Psoas muscle (tissue), 8 donors: ENCODE data around the gene LMBR1. TPM values are rescaled to one million over a fixed set of nuclear protein-coding genes. Genes with fewer than 3 reads are reported as not detected.

Experiments used
- ATAC-seq, 4 donors: fragments of 200-7000 bp; cut with Tn5 transposase; one replicate each; pipeline ENCODE4 v1.9.1; 2020; ENCODE audit warnings: moderate library complexity in 3 of 4, mild to moderate bottlenecking in 2 of 4
- DNase-seq, 2 donors: peaks; one replicate each; pipeline ENCODE4 v3.0.0-alpha.2; 2020
- H3K27ac ChIP-seq: fragments of 200-600 bp; one replicate; pipeline ENCODE4 v1.8.0; 2022
- H3K27me3 ChIP-seq, 3 donors: fragments of 200-600 bp in 1 of 3; one replicate each; pipeline versions ENCODE4 v1.6.1 to v1.8.0; 2013 to 2022; ENCODE audit warnings: low read length in 2 of 3, mild to moderate bottlenecking in 2 of 3, moderate library complexity in 1 of 3; ENCODE audit not compliant: insufficient read depth in 3 of 3
- H3K36me3 ChIP-seq, 2 donors: fragments of 200-600 bp in 1 of 2; one replicate each; pipeline versions ENCODE4 v1.6.1 to v1.8.0; 2013 to 2022; ENCODE audit warnings: low read depth in 1 of 2, mild to moderate bottlenecking in 1 of 2, moderate library complexity in 1 of 2; ENCODE audit not compliant: insufficient read depth in 1 of 2
- H3K4me1 ChIP-seq: fragments of 200-600 bp; one replicate; pipeline ENCODE4 v1.8.0; 2022
- H3K4me3 ChIP-seq: fragments of 200-600 bp; one replicate; pipeline ENCODE4 v1.8.0; 2022; ENCODE audit warnings: mild to moderate bottlenecking
- H3K9me3 ChIP-seq: fragments of 200-600 bp; one replicate; pipeline ENCODE4 v1.8.0; 2022
- WGBS, 3 donors: extraction: QIAGEN DNeasy Blood & Tissue Kit; methylation state at CpG; one replicate each; pipeline versions ENCODE4 v1.1.6 to v1.1.7; 2013; 5-methylcytosine and 5-hydroxymethylcytosine counted together
- intact Hi-C, 2 donors: fragments of 100-400 bp; cut with DNase I; formaldehyde crosslinking; loops; one replicate each; pipeline versions ENCODE4 v1.11.0 to v1.14.2; 2022
- polyA plus RNA-seq, 3 donors: library from polyadenylated mRNA; stranded (reverse); fragments of 200-250 nt; gene quantifications; one replicate each; pipeline ENCODE4 v1.2.3, GENCODE V29; 2013
- total RNA-seq, 4 donors: library from RNA; stranded (reverse); fragmentation: NEBNext Ultra II Directional in 2 of 4; extraction: Animal tissue kit (Norgen Biotek cat#: 25700) in 2 of 4; gene quantifications; one replicate each; pipeline versions ENCODE4 v1.2.1 to v1.2.4, GENCODE V29; 2021 to 2023
- TF ChIP-seq, protein P1 (sequence below): fragments of 200-600 bp; IDR thresholded peaks from one replicate; pipeline ENCODE4 v1.8.0; 2022; ENCODE audit warnings: antibody characterized with exemption
- donor health status: healthy with polysubstance abuse.
- donor health status: DM: no; HTN: no; CAD: no; lungs with moderate emphysema.
- donor health status: Bipolar disorder and iron deficiency.
- donor health status: healthy.
- donor health status: DM: yes; HTN: yes; CAD: no.
- donor health status: DM: no; HTN: no; CAD: no.
- donor health status: DM: no; HTN: no; CAD: no.
- donor health status: DM: yes; HTN: yes; CAD: no.

LMBR1 gene
- total and polyA plus RNA-seq, 7 donors = 6.4 to 33.3 (median 21.7) TPM

DNA sequence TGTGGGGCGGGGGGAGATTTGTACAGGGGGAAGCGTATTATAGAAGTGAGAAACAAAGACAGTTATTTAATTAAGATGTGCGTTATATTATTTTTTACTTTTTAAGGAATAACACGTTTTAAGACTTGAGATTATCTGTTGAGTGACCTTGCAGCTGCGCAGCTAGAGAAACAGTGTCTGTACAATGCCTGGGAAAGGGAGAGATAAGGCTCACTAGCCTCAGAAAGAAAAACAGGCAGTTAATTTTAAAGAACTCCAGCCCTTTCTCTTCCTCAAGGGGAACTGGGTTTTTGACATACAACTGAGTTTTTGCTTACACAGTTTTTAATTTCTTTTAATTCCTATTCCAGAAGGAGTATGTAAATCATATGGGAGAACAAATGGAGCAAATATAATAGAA lies 50.7 kb downstream of the LMBR1 start:
- no peak for DNase-seq
- H3K27ac ChIP-seq = no peak overlapping the region
- no peaks in the 10 kb centered on the region for H3K27me3 ChIP-seq
- peaks cover 7% of the 10 kb centered on the region for H3K4me1 ChIP-seq
- peaks cover 0 to 2% of the 10 kb centered on the region in 2 donors for H3K36me3 ChIP-seq
- no peak for ATAC-seq
- TF ChIP-seq, protein P1, sequence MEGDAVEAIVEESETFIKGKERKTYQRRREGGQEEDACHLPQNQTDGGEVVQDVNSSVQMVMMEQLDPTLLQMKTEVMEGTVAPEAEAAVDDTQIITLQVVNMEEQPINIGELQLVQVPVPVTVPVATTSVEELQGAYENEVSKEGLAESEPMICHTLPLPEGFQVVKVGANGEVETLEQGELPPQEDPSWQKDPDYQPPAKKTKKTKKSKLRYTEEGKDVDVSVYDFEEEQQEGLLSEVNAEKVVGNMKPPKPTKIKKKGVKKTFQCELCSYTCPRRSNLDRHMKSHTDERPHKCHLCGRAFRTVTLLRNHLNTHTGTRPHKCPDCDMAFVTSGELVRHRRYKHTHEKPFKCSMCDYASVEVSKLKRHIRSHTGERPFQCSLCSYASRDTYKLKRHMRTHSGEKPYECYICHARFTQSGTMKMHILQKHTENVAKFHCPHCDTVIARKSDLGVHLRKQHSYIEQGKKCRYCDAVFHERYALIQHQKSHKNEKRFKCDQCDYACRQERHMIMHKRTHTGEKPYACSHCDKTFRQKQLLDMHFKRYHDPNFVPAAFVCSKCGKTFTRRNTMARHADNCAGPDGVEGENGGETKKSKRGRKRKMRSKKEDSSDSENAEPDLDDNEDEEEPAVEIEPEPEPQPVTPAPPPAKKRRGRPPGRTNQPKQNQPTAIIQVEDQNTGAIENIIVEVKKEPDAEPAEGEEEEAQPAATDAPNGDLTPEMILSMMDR = no peak
- 91 to 94% (median 91%) methylated on average over 5 of the region's 5 CpGs for WGBS, 3 donors
- intact Hi-C loops = no loop called here
- H3K9me3 ChIP-seq = no peaks in the 10 kb centered on the region
- no peak overlapping the region for H3K4me3 ChIP-seq

DNA sequence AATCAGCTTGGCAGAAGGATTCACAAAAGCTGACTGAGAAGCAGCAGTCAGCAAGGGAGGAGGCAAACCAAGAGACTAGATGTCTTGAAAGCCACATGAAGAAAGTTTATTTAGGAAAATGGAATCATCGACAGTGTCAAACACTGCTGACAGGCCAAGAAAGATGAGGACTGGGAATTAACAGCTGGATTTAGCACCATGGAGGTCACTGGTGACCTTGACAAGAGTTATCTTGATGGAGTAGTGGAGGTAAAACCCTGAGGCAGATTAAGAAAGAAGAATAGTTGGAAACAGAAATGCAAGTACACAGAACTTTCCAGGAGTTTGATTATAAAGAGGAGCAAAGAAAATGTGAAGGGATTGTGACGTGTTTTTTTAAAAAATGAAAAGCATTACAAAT lies 51.5 kb downstream of the LMBR1 start:
- Histone ChIP-seq H3K9me3 (no peaks in the 10 kb centered on the region), H3K27ac (no peak overlapping the region), H3K4me1 (peaks cover 9% of the 10 kb centered on the region), H3K4me3 (no peak overlapping the region), H3K27me3 (no peaks in the 10 kb centered on the region), H3K36me3 (peaks cover 0 to 2% of the 10 kb centered on the region in 2 donors)
- WGBS, 3 donors = 55 to 69% (median 63%) methylated on average over 2 of the region's 2 CpGs
- TF ChIP-seq, protein P1 = no peak
- DNase-seq (no peak), ATAC-seq (no peak)
- intact Hi-C loops = no loop called here

- TF ChIP-seq, protein P1 = no peak
- ATAC-seq (no peak), DNase-seq (no peak)
- H3K36me3 ChIP-seq = peaks cover 0 to 2% of the 10 kb centered on the region in 2 donors
- H3K9me3 ChIP-seq = no peaks in the 10 kb centered on the region
- no peaks in the 10 kb centered on the region for H3K27me3 ChIP-seq
- intact Hi-C loops = no loop called here
- H3K4me1 ChIP-seq = peaks cover 16% of the 10 kb centered on the region
- no peak overlapping the region for H3K4me3 ChIP-seq
- WGBS, 3 donors = 81 to 85% (median 82%) methylated on average over 5 of the region's 5 CpGs
- no peak overlapping the region for H3K27ac ChIP-seq
These were observed 52.8 kb downstream of the LMBR1 start for GRCh38 chr7:156840134-156840533.

DNA sequence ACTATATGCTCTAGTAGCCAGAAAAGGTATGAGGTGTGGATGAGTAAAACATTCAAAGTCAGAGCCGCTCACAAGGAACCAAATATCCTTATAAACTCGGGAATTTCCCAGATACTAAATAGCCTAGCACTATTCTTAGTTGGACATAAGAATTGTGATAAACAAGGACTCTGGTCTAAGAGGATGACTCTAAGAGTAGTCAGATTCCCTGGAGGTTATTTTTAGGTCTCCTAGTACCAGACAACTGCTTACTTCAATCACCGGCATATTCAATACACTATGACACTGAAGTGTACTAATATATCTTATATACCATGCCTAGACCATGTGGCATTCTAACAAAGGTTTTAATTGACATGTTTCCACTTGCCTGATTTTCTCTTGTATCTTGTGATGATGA lies 56.5 kb downstream of the LMBR1 start:
- Histone ChIP-seq H3K9me3 (no peaks in the 10 kb centered on the region), H3K36me3 (peaks cover 2 to 16% of the 10 kb centered on the region in 2 donors), H3K27ac (peak overlapping the region; percentile 41), H3K4me3 (no peak overlapping the region), H3K4me1 (peaks cover 9% of the 10 kb centered on the region), H3K27me3 (no peaks in the 10 kb centered on the region)
- intact Hi-C loops = no loop called here
- TF ChIP-seq, protein P1 = no peak
- DNase-seq = no peak
- 37 to 50% (median 39%) methylated on average over 3 of the region's 3 CpGs for WGBS, 3 donors
- peak; percentile 94 to 98 (median 96) for ATAC-seq

DNA sequence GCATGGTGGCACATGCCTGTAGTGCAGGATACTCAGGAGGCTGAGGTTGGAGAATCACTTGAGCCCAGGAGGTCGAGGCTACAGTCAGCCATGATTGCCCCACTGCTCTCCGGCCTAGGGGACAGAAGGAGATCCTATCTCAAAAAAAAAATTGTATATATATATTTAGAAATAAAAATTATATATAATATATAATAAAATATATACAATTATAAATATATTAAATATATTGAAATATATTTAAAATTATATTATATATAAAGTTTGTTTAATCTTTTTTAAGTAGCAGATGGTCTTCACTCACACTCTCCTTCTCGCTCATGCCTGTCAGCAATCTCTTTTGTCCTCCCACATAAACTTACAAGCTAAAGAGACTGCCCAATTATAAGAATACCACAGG lies 58.5 kb downstream of the LMBR1 start:
- H3K9me3 ChIP-seq = no peaks in the 10 kb centered on the region
- intact Hi-C loops = loop anchor here in 1 of 2 donors (2.0 kb wide), 1 partner anchor 58 kb away; the partner anchor contains the start of gene LMBR1
- peaks cover 9% of the 10 kb centered on the region for H3K4me1 ChIP-seq
- no peaks in the 10 kb centered on the region for H3K27me3 ChIP-seq
- TF ChIP-seq, protein P1 = no peak
- DNase-seq (no peak), ATAC-seq (no peak)
- no peak overlapping the region for H3K27ac ChIP-seq
- no peak overlapping the region for H3K4me3 ChIP-seq
- H3K36me3 ChIP-seq = peaks cover 0 to 16% of the 10 kb centered on the region in 2 donors
- WGBS, 3 donors = 96 to 98% (median 96%) methylated on average over 3 of the region's 3 CpGs
